IMR-90 (cell line): ENCODE measurements around the gene SENP7. TPM values are rescaled to one million over a fixed set of nuclear protein-coding genes. Genes with fewer than 3 reads are reported as not detected.

ENCODE experiments used
- ATAC-seq: fragments of 200-7000 bp; cut with Tn5 transposase; 2 replicates; pipeline ENCODE4 v1.9.1; 2020; ENCODE audit warnings: low read depth, mild to moderate bottlenecking, moderate library complexity
- BruUV-seq: library from RNA; stranded (reverse); fragments of 400-500 nt; replicated peaks from 2 replicates; lab custom pipeline; 2021; lab: Mats Ljungman, UMichigan
- CTCF ChIA-PET: fragments of 300-600 bp; formaldehyde crosslinking; extraction: SDS; loops from one replicate; lab custom pipeline; 2021; ENCODE audit warnings: antibody characterized with exemption; lab: Yijun Ruan, JAX
- POLR2A ChIA-PET: fragments of 300-600 bp; sonication (Branson Sonifier 250); formaldehyde crosslinking; loops from one replicate; lab custom pipeline; 2022; ENCODE audit warnings: antibody characterized with exemption; ENCODE audit not compliant: unreplicated experiment; lab: Charles Lee
- DNase-seq: peaks from one replicate; pipeline ENCODE4 v3.0.0; 2013
- H2AFZ ChIP-seq: replicated peaks from 2 replicates; pipeline ENCODE3; 2013; ENCODE audit warnings: low read length, mild to moderate bottlenecking; ENCODE audit not compliant: poor library complexity
- H2AK5ac ChIP-seq: 2 replicates; pipeline ENCODE4 v1.6.1; 2013; ENCODE audit warnings: low read depth, low read length, inconsistent platforms
- H2AK9ac ChIP-seq: replicated peaks from 2 replicates; pipeline ENCODE3; 2013; ENCODE audit warnings: mild to moderate bottlenecking, low read depth, low read length, moderate library complexity; ENCODE audit not compliant: poor library complexity
- H2BK120ac ChIP-seq: 2 replicates; pipeline ENCODE4 v1.6.1; 2013; ENCODE audit warnings: low read depth, low read length, inconsistent platforms
- H2BK15ac ChIP-seq: 3 replicates; pipeline ENCODE4 v1.6.1; 2013; ENCODE audit warnings: low read depth, low read length, inconsistent platforms
- H2BK20ac ChIP-seq: 2 replicates; pipeline ENCODE4 v1.6.1; 2013; ENCODE audit warnings: low read depth, mild to moderate bottlenecking, inconsistent platforms, low read length, moderate library complexity
- H2BK5ac ChIP-seq: 2 replicates; pipeline ENCODE4 v1.6.1; 2013; ENCODE audit warnings: mild to moderate bottlenecking, low read depth, low read length, inconsistent platforms; ENCODE audit not compliant: poor library complexity, severe bottlenecking
- H3K14ac ChIP-seq: replicated peaks from 2 replicates; pipeline ENCODE4 v1.6.1; 2013; ENCODE audit warnings: low read depth, low read length, inconsistent platforms
- H3K18ac ChIP-seq: 2 replicates; pipeline ENCODE4 v1.6.1; 2013; ENCODE audit warnings: low read depth, low read length, control low read depth
- H3K23ac ChIP-seq: 2 replicates; pipeline ENCODE4 v1.6.1; 2013; ENCODE audit warnings: low read depth, low read length, inconsistent platforms
- H3K27ac ChIP-seq: 2 replicates; pipeline ENCODE4 v1.5.1; 2013; ENCODE audit warnings: mild to moderate bottlenecking, control low read depth, low read length; ENCODE audit not compliant: insufficient read depth
- H3K27me3 ChIP-seq: 2 replicates; pipeline ENCODE4 v1.6.1; 2013; ENCODE audit warnings: low read length; ENCODE audit not compliant: control insufficient read depth, insufficient read depth
- H3K36me3 ChIP-seq: 2 replicates; pipeline ENCODE4 v1.6.1; 2013; ENCODE audit warnings: low read length, mixed read lengths; ENCODE audit not compliant: control insufficient read depth, insufficient read depth
- H3K4ac ChIP-seq: 2 replicates; pipeline ENCODE4 v1.6.1; 2013; ENCODE audit warnings: low read depth, low read length, inconsistent platforms
- H3K4me1 ChIP-seq: 2 replicates; pipeline ENCODE4 v1.6.1; 2013; ENCODE audit warnings: low read length, mixed read lengths; ENCODE audit not compliant: control insufficient read depth, insufficient read depth
- H3K4me2 ChIP-seq: 2 replicates; pipeline ENCODE4 v1.6.1; 2013; ENCODE audit warnings: low read depth, mild to moderate bottlenecking, control low read depth, low read length, moderate library complexity
- H3K4me3 ChIP-seq: 2 replicates; pipeline ENCODE4 v1.5.1; 2013; ENCODE audit warnings: low read depth, mild to moderate bottlenecking, control low read depth, low read length, moderate library complexity; ENCODE audit not compliant: insufficient read depth
- H3K56ac ChIP-seq: 2 replicates; pipeline ENCODE4 v1.6.1; 2013; ENCODE audit warnings: low read length, inconsistent platforms; ENCODE audit not compliant: insufficient read depth; ENCODE audit errors: extremely low read depth
- H3K79me1 ChIP-seq, 2 experiments: 2 replicates each; pipeline ENCODE4 v1.6.1; 2013; ENCODE audit warnings: low read length in 2 of 2, inconsistent platforms in 1 of 2, low read depth in 1 of 2
- H3K9ac ChIP-seq: 2 replicates; pipeline ENCODE4 v1.6.1; 2013; ENCODE audit warnings: low read depth, low read length, control low read depth
- H3K9me1 ChIP-seq: 2 replicates; pipeline ENCODE4 v1.6.1; 2013; ENCODE audit warnings: low read length, inconsistent platforms; ENCODE audit not compliant: insufficient read depth
- H3K9me3 ChIP-seq: 2 replicates; pipeline ENCODE4 v1.6.1; 2013; ENCODE audit warnings: low read length; ENCODE audit not compliant: control insufficient read depth, insufficient read depth
- H4K20me1 ChIP-seq: 2 replicates; pipeline ENCODE4 v1.6.1; 2013; ENCODE audit warnings: low read length, inconsistent platforms; ENCODE audit not compliant: insufficient read depth
- H4K5ac ChIP-seq: 2 replicates; pipeline ENCODE4 v1.6.1; 2013; ENCODE audit warnings: mild to moderate bottlenecking, low read depth, low read length, control low read depth
- H4K8ac ChIP-seq, 2 experiments: 2 replicates each; pipeline ENCODE4 v1.6.1; 2013; ENCODE audit warnings: low read depth in 2 of 2, low read length in 2 of 2, control low read depth in 1 of 2, inconsistent platforms in 1 of 2
- H4K91ac ChIP-seq: 2 replicates; pipeline ENCODE4 v1.6.1; 2013; ENCODE audit warnings: low read depth, low read length, inconsistent platforms; ENCODE audit not compliant: insufficient read depth
- MAFK ChIP-seq: IDR thresholded peaks from 2 replicates; pipeline ENCODE4 v1.6.1; 2012; ENCODE audit warnings: low read depth, low read length, improper control_type of control experiment
- MAZ ChIP-seq: IDR thresholded peaks from 2 replicates; pipeline ENCODE4 v1.6.1; 2012; ENCODE audit warnings: low read depth, mild to moderate bottlenecking, low read length, improper control_type of control experiment, moderate library complexity, borderline replicate concordance
- WGBS, 2 experiments: methylation state at CpG; one replicate each; pipeline versions ENCODE4 v1.1.5 to v1.1.7; 2013; ENCODE audit warnings: missing lambda C conversion rate in 2 of 2; ENCODE audit not compliant: insufficient read length in 1 of 2; ENCODE audit errors: extremely low coverage in 2 of 2; 5-methylcytosine and 5-hydroxymethylcytosine counted together
- dilution Hi-C: fragments of 300-500 bp; cut with HindIII; formaldehyde crosslinking; loops from one replicate; pipeline ENCODE4 v1.14.3; 2018; ENCODE audit warnings: low sequenced_read_pairs; ENCODE audit not compliant: unreplicated experiment
- in situ Hi-C: fragments of 300-500 bp; cut with MboI; formaldehyde crosslinking; loops from 3 replicates; pipeline ENCODE4 v1.14.3; 2019; ENCODE audit warnings: low sequenced_read_pairs, inconsistent platforms, mixed read lengths
- intact Hi-C: fragments of 100-400 bp; cut with micrococcal nuclease; formaldehyde crosslinking; loops from 2 replicates; pipeline ENCODE4 v1.10.0; 2022
- polyA plus RNA-seq, 3 experiments: library from polyadenylated mRNA; depleted of rRNA; stranded (reverse); fragments of >200 nt; gene quantifications; 2 replicates each; pipeline ENCODE4 v1.2.3, GENCODE V29; 2012; ENCODE audit warnings: low replicate concordance in 1 of 3
- total RNA-seq: library from RNA; depleted of rRNA; stranded (reverse); fragments of >200 nt; gene quantifications from 2 replicates; pipeline ENCODE4 v1.2.3, GENCODE V29; 2012

The SENP7 gene
- total and polyA plus RNA-seq, 2 of the 4 experiments (the other 2 are of a cell fraction): 5.5 to 8.4 TPM

DNA sequence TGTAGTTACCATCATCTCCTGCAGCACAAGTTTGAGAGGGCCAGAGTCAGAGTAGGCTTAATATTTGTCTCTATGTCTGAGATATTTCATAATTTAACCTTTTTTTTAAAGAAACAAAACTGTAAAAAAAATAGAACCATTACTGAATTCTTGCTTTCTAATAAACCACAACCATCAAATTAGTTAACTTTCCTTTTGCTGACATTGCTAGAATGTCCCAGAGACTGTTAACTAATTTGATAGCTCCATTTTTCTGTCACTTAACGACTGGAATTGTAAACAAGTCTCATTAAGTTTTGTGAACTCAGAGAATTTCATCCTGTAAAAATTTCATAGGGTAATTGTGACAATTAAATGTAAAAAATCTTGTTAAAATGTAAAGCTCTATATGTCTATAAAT lies 228.3 kb downstream of the SENP7 start:
- H2BK15ac ChIP-seq: no peak overlapping the region
- H4K8ac ChIP-seq: no peak overlapping the region
- H2AK5ac ChIP-seq: no peak overlapping the region
- no peak for DNase-seq
- no peak overlapping the region for H2AK9ac ChIP-seq
- H3K18ac ChIP-seq: no peak overlapping the region
- no peak overlapping the region for H3K4me3 ChIP-seq
- H3K79me1 ChIP-seq: no peaks in the 10 kb centered on the region
- H3K4ac ChIP-seq: no peak overlapping the region
- H3K9me3 ChIP-seq: no peaks in the 10 kb centered on the region
- no peak overlapping the region for H3K27ac ChIP-seq
- H3K4me2 ChIP-seq: no peak overlapping the region
- dilution Hi-C loops (no loop called here), intact Hi-C loops (no loop called here), in situ Hi-C loops (no loop called here)
- BruUV-seq: no TSS peak
- peak; percentile 55; the same call in 1 of the 2 replicates for TF ChIP-seq MAFK
- no peak for TF ChIP-seq MAZ
- ATAC-seq: no peak
- H3K27me3 ChIP-seq: no peaks in the 10 kb centered on the region
- no peaks in the 10 kb centered on the region for H3K4me1 ChIP-seq
- no peak overlapping the region for H4K5ac ChIP-seq
- no peaks in the 10 kb centered on the region for H3K9me1 ChIP-seq
- H2AFZ ChIP-seq: no peak overlapping the region
- H3K14ac ChIP-seq: no peak overlapping the region
- H3K36me3 ChIP-seq: no peaks in the 10 kb centered on the region
- CTCF ChIA-PET: no interaction called here
- H2BK120ac ChIP-seq: no peak overlapping the region
- no peaks in the 10 kb centered on the region for H4K20me1 ChIP-seq
- no peak overlapping the region for H4K91ac ChIP-seq
- no peak overlapping the region for H2BK5ac ChIP-seq
- H2BK20ac ChIP-seq: no peak overlapping the region
- no peak overlapping the region for H3K56ac ChIP-seq
- POLR2A ChIA-PET: no interaction called here
- H3K23ac ChIP-seq: no peak overlapping the region
- no peak overlapping the region for H3K9ac ChIP-seq
- WGBS, 2 experiments: no CpG with 5 or more reads among the region's 1 CpG
